ENCODE measurements around the gene IRX4. TPM values are rescaled to one million over a fixed set of nuclear protein-coding genes. Genes with fewer than 3 reads are reported as not detected.

Gene IRX4
- total and polyA plus RNA-seq, 2 experiments from 2014 or later: 0.82 to 1.7 TPM

- TF ChIP-seq NANOG (IDR thresholded peaks at IDR 0.05; ENCODE audit: borderline replicate concordance): no peak
- TF ChIP-seq EZH2phosphoT487 (IDR thresholded peaks at IDR 0.05; ENCODE audit: unreplicated experiment): no peak
- no peak for TF ChIP-seq CTCF (conservative IDR thresholded peaks at IDR 0.05; ENCODE audit: low read depth in 2 of 2)
Measured at GRCh38 chr5:1868886-1869475, 13.7 kb downstream of the IRX4 start (continued).

- peaks cover 3% of the 10 kb centered on the region for H3K27me3 ChIP-seq (ENCODE audit: insufficient read depth)
- Mint-ChIP-seq H3K4me1 (peaks cover 23% of the 10 kb centered on the region), H3K27ac (no peak overlapping the region), H3K27me3 (ENCODE audit: insufficient read depth, low read depth, poor library complexity) (peaks cover 29% of the 10 kb centered on the region), H3K4me3 (0 out of 3 replicates have a peak overlapping the region, but pooled peaks have one; percentile 24), H3K36me3 (ENCODE audit: low read depth) (no peaks in the 10 kb centered on the region; the same call in 2 of the 3 replicates), H3K9me3 (peaks cover 2% of the 10 kb centered on the region; the same call in 1 of the 3 replicates)
- 0 out of 2 replicates have a peak overlapping the region, but pooled peaks have one; percentile 23 for H2AFZ ChIP-seq
- no peaks in the 10 kb centered on the region for H3K9me2 ChIP-seq (ENCODE audit: insufficient read depth)
- H3K79me2 ChIP-seq (replicated peaks; ENCODE audit: insufficient read depth): no peaks in the 10 kb centered on the region
- no peak for DNase-seq (ENCODE audit: low spot score)
- no peak overlapping the region for H3K27ac ChIP-seq (ENCODE audit: low read depth)
- no peaks in the 10 kb centered on the region for H4K20me1 ChIP-seq (replicated peaks; ENCODE audit: insufficient read depth)
- peaks cover 5% of the 10 kb centered on the region; the same call in 1 of the 2 replicates for H3F3A ChIP-seq (replicated peaks; ENCODE audit: low read depth)
- no peaks in the 10 kb centered on the region for H3K4me1 ChIP-seq (ENCODE audit: insufficient read depth)
- H3K4me3 ChIP-seq: no peak overlapping the region
- no peak overlapping the region for H3K4me2 ChIP-seq
- ATAC-seq: peak; percentile 49
- no peaks in the 10 kb centered on the region for H3K36me3 ChIP-seq (ENCODE audit: insufficient read depth)
- no peak for TF ChIP-seq EZH2 (IDR thresholded peaks at IDR 0.05; ENCODE audit: low read depth, unreplicated experiment)
- no peak for TF ChIP-seq POLR2AphosphoS5 (IDR thresholded peaks at IDR 0.05; ENCODE audit: low read depth)
- no peak for TF ChIP-seq ZNF462 (CRISPR knock-in tag; IDR thresholded peaks at IDR 0.05)
- TF ChIP-seq CREB1 (CRISPR knock-in tag; IDR thresholded peaks at IDR 0.05; ENCODE audit: low read depth): no peak
- TF ChIP-seq REST (IDR thresholded peaks at IDR 0.05; ENCODE audit: unreplicated experiment): no peak
- no peak for TF ChIP-seq CTCF (conservative IDR thresholded peaks at IDR 0.05; ENCODE audit: low read depth in 2 of 2)
- TF ChIP-seq STAT1 (IDR thresholded peaks at IDR 0.05; ENCODE audit: unreplicated experiment): no peak
Measured at GRCh38 chr5:1867815-1868143, 14.9 kb downstream of the IRX4 start.

All from GM23338 (cell line).